Endothelial cell of umbilical vein (primary cell): ENCODE results near the gene MYMX.

Source experiments
- EZH2 ChIP-seq: IDR thresholded peaks from 2 replicates; pipeline ENCODE4 v1.6.1; 2012; ENCODE audit warnings: borderline replicate concordance, low read depth, mild to moderate bottlenecking, moderate library complexity, low read length, inconsistent platforms; ENCODE audit not compliant: severe bottlenecking
- MYC ChIP-seq: IDR thresholded peaks from one replicate; pipeline ENCODE4 v1.6.1; 2011; ENCODE audit warnings: mild to moderate bottlenecking, low read depth, low read length
- POLR2AphosphoS5 ChIP-seq: IDR thresholded peaks from 2 replicates; pipeline ENCODE4 v1.6.1; 2012; ENCODE audit warnings: low read depth, mild to moderate bottlenecking, control low read depth, low read length, moderate library complexity; ENCODE audit not compliant: insufficient read depth

DNA sequence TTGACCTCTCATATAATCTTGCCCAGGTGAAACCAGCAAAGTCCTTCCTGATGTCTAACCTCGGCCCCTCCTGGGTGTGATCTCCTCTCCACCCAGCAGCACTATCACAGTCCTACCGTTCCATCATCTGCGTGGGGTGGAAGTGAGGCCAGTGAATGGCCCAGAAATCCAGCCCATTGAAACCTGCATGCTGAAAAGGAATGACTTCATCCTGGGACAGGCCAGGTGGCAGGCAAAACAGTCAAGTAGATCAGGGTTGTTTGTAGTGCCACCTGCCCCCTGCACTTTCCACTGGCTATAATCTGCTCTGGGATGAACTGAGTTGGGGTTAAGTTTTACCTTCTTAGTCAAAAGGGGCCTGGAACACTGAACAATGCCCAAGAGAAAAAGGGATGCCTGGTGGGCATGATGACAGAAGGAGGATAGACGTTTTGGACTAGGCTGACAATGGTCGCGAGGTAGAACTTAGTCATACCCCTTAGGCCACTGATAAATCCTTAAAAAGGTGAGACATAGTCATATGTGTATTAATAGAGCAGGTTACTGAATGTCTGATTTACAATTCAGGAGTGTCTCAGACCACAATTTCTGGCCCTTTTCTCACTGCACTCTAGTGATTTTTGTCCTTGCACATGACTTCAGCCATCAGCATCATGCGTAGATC, 22.1 kb downstream of the MYMX start:
- TF ChIP-seq POLR2AphosphoS5 (no peak), MYC (no peak), EZH2 (no peak)
